Gastroesophageal sphincter (tissue), 4 donors: ENCODE data around the gene PIGR. TPM values are rescaled to one million over a fixed set of nuclear protein-coding genes. Genes with fewer than 3 reads are reported as not detected.

Experiments used
- ATAC-seq: fragments of 150-250 bp; one replicate; pipeline ENCODE4 v1.9.1; 2016; ENCODE audit warnings: mild to moderate bottlenecking, moderate library complexity
- H3K27ac ChIP-seq, 4 donors: fragments of 200-600 bp; sonication (generic) in 3 of 4; 1 replicate in 3 of 4; 2 replicates in 1 of 4; pipeline ENCODE4 v1.5.1; 2016 to 2019
- H3K27me3 ChIP-seq: fragments of 200-600 bp; sonication (generic); one replicate; pipeline ENCODE4 v1.5.1; 2019
- H3K36me3 ChIP-seq, 2 donors: fragments of 200-600 bp; sonication (generic); one replicate each; pipeline ENCODE4 v1.5.1; 2019; ENCODE audit warnings: control low read depth in 1 of 2
- H3K4me1 ChIP-seq, 3 donors: fragments of 200-600 bp; sonication (generic); 1 replicate in 2 of 3; 2 replicates in 1 of 3; pipeline ENCODE4 v1.5.1; 2016 to 2019; ENCODE audit warnings: control low read depth in 2 of 3
- H3K4me3 ChIP-seq, 2 donors: fragments of 200-600 bp; sonication (generic); one replicate each; pipeline ENCODE4 v1.5.1; 2019; ENCODE audit warnings: mild to moderate bottlenecking in 1 of 2, moderate library complexity in 1 of 2
- H3K9me3 ChIP-seq, 3 donors: fragments of 200-600 bp; sonication (generic); one replicate each; pipeline ENCODE4 v1.5.1; 2017 to 2019; ENCODE audit warnings: control low read depth in 2 of 3
- EP300 ChIP-seq: sonication (generic); formaldehyde crosslinking; IDR thresholded peaks from one replicate; pipeline ENCODE4 v1.6.1; 2017; ENCODE audit warnings: antibody characterized with exemption, mild to moderate bottlenecking
- POLR2A ChIP-seq, 2 donors: fragments of 450-650 bp; IDR thresholded peaks; one replicate each; pipeline ENCODE4 v1.6.1; 2017; ENCODE audit warnings: antibody characterized with exemption in 2 of 2, mild to moderate bottlenecking in 2 of 2, moderate library complexity in 1 of 2
- POLR2AphosphoS5 ChIP-seq: sonication (generic); formaldehyde crosslinking; IDR thresholded peaks from one replicate; pipeline ENCODE4 v1.6.1; 2017; ENCODE audit warnings: antibody characterized with exemption
- WGBS, 2 donors: methylation state at CpG; one replicate each; pipeline ENCODE4 v1.1.5; 2018; ENCODE audit warnings: low coverage in 1 of 2; 5-methylcytosine and 5-hydroxymethylcytosine counted together
- total RNA-seq, 4 donors: library from RNA; depleted of rRNA; stranded (reverse); fragments of >200 nt; gene quantifications; one replicate each; pipeline ENCODE4 v1.1.0, GENCODE V29; 2016
- TF ChIP-seq, protein P1 (sequence below), 4 experiments: fragments of 200-600 bp in 2 of 4; fragments of 450-650 bp in 2 of 4; sonication (generic) in 1 of 4; IDR thresholded peaks; one replicate each; pipeline ENCODE4 v1.5.1; 2017 to 2019; ENCODE audit warnings: antibody characterized with exemption in 4 of 4, mild to moderate bottlenecking in 2 of 4, moderate library complexity in 2 of 4

The PIGR gene
- total RNA-seq, 4 donors from 2014 or later = 0.16 to 256 (median 0.35) TPM

DNA sequence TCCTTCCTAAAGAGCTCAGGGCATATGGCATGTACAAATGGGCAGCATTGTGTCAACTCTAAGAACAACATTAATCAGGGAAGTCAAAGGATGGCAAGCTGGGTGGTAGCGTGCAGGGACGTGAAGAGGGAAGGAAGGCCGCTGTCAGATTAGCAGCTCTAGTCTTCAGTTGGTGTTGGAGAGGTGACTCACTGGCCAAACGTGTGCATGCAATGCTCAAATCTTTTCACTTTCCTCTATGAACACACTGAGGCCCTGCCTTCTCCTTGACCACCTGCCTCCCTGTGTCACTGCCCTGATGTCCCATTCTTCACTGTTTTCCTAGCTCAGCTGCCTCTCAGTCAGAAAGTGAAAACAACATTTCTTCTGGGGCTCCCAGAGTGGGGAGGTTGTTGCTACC, 5.9 kb upstream of the PIGR start:
- Histone ChIP-seq H3K27ac (no peak overlapping the region), H3K9me3 (peaks cover 0 to 11% (median 0%) of the 10 kb centered on the region in 3 donors), H3K4me1 (no peaks in the 10 kb centered on the region), H3K36me3 (no peaks in the 10 kb centered on the region), H3K4me3 (no peak overlapping the region), H3K27me3 (peaks cover 8% of the 10 kb centered on the region)
- ATAC-seq = no peak
- TF ChIP-seq POLR2AphosphoS5 = no peak
- no peak for TF ChIP-seq POLR2A (IDR thresholded peaks at IDR 0.05)
- TF ChIP-seq, protein P1, sequence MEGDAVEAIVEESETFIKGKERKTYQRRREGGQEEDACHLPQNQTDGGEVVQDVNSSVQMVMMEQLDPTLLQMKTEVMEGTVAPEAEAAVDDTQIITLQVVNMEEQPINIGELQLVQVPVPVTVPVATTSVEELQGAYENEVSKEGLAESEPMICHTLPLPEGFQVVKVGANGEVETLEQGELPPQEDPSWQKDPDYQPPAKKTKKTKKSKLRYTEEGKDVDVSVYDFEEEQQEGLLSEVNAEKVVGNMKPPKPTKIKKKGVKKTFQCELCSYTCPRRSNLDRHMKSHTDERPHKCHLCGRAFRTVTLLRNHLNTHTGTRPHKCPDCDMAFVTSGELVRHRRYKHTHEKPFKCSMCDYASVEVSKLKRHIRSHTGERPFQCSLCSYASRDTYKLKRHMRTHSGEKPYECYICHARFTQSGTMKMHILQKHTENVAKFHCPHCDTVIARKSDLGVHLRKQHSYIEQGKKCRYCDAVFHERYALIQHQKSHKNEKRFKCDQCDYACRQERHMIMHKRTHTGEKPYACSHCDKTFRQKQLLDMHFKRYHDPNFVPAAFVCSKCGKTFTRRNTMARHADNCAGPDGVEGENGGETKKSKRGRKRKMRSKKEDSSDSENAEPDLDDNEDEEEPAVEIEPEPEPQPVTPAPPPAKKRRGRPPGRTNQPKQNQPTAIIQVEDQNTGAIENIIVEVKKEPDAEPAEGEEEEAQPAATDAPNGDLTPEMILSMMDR (IDR thresholded peaks at IDR 0.05) = no peak
- no peak for TF ChIP-seq EP300
- WGBS, 2 donors = 60 to 72% methylated on average over 4 of the region's 4 CpGs

DNA sequence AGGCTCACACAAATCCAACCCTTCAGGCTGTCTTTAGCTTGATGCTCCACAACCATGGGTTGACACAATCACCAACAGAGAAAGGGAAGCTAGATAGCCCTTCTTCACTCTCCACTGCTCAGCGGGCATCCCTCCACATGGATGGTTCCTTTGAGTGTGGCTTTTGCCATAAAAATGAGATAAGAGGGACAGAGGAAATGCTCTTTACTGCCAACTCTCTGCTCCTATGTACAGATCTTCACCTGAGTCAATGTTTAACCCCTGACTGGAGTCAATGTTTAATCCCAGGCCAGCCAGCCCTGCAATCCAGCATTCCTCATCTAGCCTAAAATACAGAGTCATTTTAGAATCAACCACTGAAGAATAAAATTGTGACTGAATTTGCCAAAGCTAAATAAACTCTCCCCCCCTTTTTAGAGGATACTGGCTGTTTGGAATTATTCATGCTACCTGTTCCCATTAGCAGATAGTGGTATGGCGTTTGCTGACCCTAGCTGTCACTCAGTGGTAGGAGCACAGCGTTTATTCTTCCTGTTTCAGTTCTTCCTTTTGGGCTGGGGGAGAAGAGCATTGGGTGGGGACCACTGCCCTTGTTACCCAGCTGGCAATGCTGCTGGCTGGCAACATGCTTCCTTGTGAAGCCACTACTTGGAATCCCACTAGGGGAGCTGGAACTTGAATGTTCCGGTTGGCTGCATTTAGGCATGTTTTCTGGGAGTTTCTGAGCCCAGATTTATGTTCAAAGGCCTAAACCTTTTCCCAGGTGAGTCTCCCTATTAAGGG, 5.2 kb upstream of the PIGR start:
- Histone ChIP-seq H3K27me3 (peaks cover 14% of the 10 kb centered on the region), H3K36me3 (no peaks in the 10 kb centered on the region), H3K4me3 (no peak overlapping the region), H3K9me3 (peaks cover 0 to 11% (median 0%) of the 10 kb centered on the region in 3 donors), H3K27ac (no peak overlapping the region), H3K4me1 (no peaks in the 10 kb centered on the region)
- WGBS, 2 donors = 60 to 80% methylated on average over 1 to 3 of the region's 4 CpGs
- no peak for ATAC-seq
- TF ChIP-seq EP300 (no peak), POLR2AphosphoS5 (no peak), POLR2A (IDR thresholded peaks at IDR 0.05) (no peak)
- TF ChIP-seq, protein P1 (IDR thresholded peaks at IDR 0.05) = no peak

DNA sequence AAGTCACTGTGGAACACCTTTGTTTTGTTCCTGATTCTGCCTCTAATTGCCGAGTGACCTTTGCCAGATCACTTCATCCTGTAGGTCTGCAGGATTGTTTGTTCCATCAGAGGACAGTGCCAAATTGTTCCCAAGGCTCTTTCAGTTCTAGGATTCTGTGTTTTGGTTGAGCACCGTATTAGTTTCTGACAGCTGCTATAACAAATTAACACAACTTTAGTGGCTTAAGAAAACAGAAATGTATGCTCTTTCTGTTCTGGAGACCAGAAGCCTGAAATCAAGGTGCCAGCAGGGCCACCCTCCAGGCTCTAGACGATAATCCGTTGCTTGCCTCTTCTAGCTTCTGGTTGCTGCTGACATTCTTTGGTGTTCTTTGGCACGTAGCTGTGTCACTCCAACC, 3.4 kb upstream of the PIGR start:
- WGBS, 2 donors = 83 to 90% methylated on average over 3 to 5 of the region's 5 CpGs
- H3K27me3 ChIP-seq = peaks cover 19% of the 10 kb centered on the region
- no peak overlapping the region for H3K27ac ChIP-seq
- H3K4me1 ChIP-seq = no peaks in the 10 kb centered on the region
- TF ChIP-seq POLR2AphosphoS5 = no peak
- TF ChIP-seq POLR2A (IDR thresholded peaks at IDR 0.05) = no peak
- TF ChIP-seq EP300 = no peak
- TF ChIP-seq, protein P1 (IDR thresholded peaks at IDR 0.05) = no peak
- ATAC-seq = no peak
- peaks cover 0 to 11% (median 0%) of the 10 kb centered on the region in 3 donors for H3K9me3 ChIP-seq
- no peaks in the 10 kb centered on the region for H3K36me3 ChIP-seq
- H3K4me3 ChIP-seq = no peak overlapping the region

DNA sequence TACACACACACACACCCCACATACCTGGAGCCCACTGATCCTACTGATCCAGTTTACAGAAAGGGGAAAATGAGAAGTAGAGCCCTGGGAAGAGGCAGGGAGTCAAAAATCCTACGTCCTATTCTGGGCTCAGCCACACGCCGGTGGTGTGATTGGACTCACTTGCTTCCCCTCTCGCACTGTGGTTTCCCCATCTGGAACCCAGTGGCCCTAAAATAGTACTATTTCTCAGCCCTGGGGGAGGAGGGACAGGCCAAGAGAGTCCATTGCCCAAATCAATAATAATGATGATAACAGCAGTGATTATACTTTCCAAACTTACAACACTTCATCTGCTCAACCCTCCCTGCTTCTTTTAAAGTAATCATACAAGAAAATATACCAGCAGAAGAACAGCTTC, 2.9 kb upstream of the PIGR start:
- H3K27me3 ChIP-seq = peaks cover 19% of the 10 kb centered on the region
- no peaks in the 10 kb centered on the region for H3K36me3 ChIP-seq
- TF ChIP-seq POLR2A (IDR thresholded peaks at IDR 0.05) (no peak), POLR2AphosphoS5 (no peak), EP300 (no peak)
- TF ChIP-seq, protein P1 (IDR thresholded peaks at IDR 0.05) = no peak
- peaks cover 0 to 11% (median 0%) of the 10 kb centered on the region in 3 donors for H3K9me3 ChIP-seq
- WGBS, 2 donors = 33 to 64% methylated on average over 1 to 4 of the region's 4 CpGs
- ATAC-seq = no peak
- no peaks in the 10 kb centered on the region for H3K4me1 ChIP-seq
- H3K27ac ChIP-seq = no peak overlapping the region
- no peak overlapping the region for H3K4me3 ChIP-seq

DNA sequence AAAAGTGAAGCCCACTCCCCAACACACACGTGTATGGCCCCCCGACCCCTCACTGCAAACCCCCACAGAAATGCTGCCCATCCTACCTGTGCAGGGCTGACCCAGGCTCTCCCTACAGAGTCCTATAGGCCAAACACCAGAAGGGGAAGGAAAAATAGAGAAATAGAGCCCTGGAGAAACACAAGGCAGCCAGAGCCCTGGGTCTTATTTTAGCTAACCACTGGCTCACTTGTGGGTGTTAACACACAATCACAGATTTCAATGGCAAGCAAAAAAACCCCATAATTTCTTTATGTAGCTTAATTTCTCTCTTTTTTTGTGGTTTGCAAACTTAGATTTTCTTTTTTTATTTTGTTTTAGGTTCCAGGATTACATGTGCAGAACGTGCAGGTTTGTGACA, 989 bp upstream of the PIGR start:
- Histone ChIP-seq H3K4me1 (no peaks in the 10 kb centered on the region), H3K27me3 (peaks cover 19% of the 10 kb centered on the region), H3K9me3 (peaks cover 0 to 11% (median 0%) of the 10 kb centered on the region in 3 donors), H3K27ac (no peak overlapping the region), H3K36me3 (no peaks in the 10 kb centered on the region), H3K4me3 (no peak overlapping the region)
- WGBS, 2 donors = 65 to 71% methylated on average over 1 to 3 of the region's 3 CpGs
- no peak for ATAC-seq
- TF ChIP-seq POLR2AphosphoS5 (no peak), POLR2A (IDR thresholded peaks at IDR 0.05) (no peak), EP300 (no peak)
- TF ChIP-seq, protein P1 (IDR thresholded peaks at IDR 0.05) = no peak
